Activated CD4-positive, alpha-beta T cell treated with anti-CD3 and anti-CD28 coated beads, Interleukin-2, Interleukin-6, amounts not matched to agents 100 ng/mL and 50 ng/mL, durations not matched to agents 16 hours and 8 hours (primary cell): ENCODE results near the gene EXOSC7.
"Not testable (repeated sequence)": the region's sequence is repeated elsewhere in the genome, so short reads cannot be mapped to it uniquely, and the experiment has no call there.

Source experiments
- DNase-seq: peaks from one replicate; pipeline ENCODE4 v3.0.0-alpha.2; 2020

The EXOSC7 gene

GRCh38 chr3:44962621-44963393 lies 13.2 kb upstream of the EXOSC7 start:
- DNase-seq: no peak

DNA sequence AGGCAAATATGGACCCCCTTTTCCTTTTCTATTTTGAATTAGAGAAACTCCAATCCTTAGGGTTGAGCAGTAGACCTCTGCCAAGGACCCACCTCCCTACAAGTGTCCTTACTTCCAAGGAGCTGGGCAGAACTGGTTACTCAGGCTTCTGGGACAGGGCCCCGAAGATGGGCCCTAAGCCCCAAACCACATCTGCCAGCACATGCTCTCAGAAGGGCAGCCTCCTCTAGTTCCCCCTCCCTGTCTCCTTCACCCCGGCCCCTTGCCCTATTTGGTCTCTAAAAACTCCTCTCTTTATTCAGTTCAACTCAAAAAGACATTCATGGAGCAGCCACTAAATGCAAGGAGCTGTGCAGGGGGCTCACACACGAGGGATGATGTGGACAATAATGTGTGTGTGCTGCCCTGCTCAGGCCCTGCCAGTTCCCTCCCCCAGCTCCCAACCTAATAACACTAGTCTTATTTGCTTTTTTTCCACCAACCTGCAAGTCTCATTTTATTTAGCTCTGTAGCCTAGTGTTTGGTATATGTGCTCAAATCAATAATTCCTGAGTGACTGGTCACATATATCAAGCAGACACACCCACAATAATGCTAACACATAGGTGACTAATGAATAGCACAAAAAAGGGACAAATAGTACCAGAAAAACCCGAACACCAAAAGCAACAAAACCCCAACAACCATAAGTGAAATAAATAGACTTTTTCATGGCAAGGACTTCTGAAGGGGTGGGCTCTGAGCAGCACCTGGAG lies 12.3 kb upstream of the EXOSC7 start:
- DNase-seq: no peak

DNA sequence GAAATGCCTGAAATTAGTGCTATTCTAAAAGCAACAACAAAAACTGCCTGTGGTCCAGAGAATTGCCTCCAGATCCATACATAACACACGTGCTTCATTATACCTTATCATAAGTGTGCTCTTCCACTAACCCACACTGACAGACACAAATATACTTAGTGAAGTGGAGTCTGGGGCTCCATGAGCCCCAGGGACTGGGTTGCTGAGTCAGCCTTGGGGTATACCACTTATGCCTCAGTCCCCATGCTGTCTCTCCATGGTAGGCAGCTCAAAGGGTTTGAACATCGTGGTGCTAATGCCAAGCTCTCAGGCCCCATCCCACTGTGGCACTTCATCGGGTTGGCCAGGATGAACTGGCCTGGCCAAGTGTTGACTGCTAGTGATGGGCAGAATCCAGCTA lies 10.9 kb upstream of the EXOSC7 start:
- DNase-seq: no peak

DNA sequence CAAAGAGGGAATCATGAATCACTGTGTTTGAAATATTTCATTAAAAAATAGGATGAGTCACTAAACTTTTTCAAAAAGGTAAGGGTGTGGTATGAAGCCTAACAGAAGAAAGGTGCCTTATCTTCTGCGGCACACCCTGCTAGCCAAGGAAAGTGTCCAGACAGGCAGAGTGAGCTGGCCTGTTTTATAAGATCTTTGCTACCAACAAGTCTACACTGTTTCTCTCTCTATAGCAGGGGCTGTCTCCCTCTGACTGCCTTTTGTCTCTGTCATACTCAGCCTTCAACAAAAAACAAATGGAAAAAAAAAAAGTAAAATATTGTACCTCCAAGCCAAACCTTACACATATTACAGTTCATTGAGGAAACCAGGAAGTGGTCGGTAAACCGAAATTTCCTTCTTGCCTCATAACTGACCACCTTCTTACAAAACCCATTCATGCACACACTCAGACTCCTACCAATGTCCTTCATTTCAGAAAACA lies 9.2 kb upstream of the EXOSC7 start:
- DNase-seq: peak; percentile 40

GRCh38 chr3:44968447-44968858 lies 7.6 kb upstream of the EXOSC7 start:
- no peak for DNase-seq

GRCh38 chr3:44969154-44969827 lies 6.8 kb upstream of the EXOSC7 start:
- peak; percentile 16 for DNase-seq

DNA sequence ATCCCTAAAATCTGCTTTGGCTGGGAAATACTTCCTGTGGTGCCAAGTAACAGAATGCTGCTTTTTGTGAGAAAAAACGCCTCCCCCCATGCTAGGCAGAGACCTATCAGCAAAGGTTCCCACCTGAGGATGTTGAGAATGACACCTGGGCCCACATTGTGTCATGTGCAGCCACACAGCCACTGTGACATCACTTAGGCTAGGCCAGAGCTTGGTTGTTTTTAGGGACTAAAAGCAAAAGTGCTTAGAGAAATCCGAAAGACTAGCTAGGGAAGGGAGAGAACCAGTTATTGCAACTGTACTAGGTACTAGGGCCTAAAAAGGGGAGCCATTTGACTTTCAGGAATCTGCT lies 6.2 kb upstream of the EXOSC7 start:
- DNase-seq: no peak

- no peak for DNase-seq
Observed at GRCh38 chr3:44970926-44971490, 5.0 kb upstream of the EXOSC7 start.

DNA sequence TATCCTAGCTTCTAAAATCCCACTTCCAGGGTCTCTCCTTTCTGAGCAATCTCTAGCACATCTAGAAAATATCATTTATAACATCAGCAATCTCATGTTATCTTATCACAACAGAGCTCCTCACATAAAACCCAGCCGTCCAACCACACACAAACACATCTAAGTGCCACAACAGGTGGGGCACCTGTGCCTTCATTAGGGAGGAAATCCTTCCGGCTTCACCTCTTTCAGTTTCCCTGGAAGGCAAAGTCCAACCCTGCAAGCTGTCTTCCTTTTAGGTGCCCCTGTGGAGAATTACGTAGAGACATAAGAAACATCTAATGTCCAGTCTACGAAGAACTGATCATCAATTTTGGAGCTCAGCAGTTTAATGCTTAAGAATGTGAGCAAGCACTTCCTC lies 1.6 kb upstream of the EXOSC7 start:
- DNase-seq: no peak

DNA sequence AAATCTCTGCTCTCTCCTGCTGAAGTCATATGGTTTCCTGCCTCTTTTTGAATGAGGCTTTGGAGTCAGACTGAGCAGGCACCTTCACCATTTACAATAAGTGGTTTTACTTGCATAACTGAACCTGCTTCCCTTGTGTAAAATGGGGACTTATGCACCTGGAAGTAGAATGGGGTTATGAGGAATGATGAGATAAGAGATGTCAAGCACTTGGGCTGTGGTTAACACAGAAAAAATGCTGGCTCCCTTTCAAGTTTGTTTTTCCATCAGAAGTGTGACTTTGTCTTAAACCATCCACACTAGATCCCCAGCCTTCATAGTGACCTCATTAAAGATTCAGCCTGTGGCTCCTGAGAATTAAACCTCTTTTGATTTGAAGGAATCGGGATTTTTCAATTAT lies 5.2 kb downstream of the EXOSC7 start:
- DNase-seq: peak; percentile 14

- DNase-seq: peak; percentile 18
Observed at GRCh38 chr3:44981751-44982150, 5.7 kb downstream of the EXOSC7 start.

DNA sequence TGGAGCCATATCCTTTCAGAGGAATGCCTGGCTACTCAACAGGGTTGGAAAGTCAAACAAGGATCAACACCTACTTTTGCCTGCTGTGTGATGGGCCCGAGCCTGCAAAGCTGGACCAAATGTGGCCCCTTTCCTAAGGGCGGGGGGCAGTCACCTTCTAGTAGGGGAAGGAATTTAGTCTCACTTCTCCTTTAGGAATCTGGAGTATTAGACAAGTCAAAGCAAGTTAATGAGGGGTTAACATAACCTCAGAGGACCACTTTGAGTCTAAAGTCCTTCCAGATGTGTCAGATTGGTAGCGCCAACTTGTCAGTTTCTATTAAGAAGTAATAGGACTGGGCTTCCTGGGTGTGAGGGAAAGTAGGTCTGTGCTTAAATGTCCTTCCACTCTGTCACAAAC lies 6.8 kb downstream of the EXOSC7 start:
- DNase-seq: no peak

DNA sequence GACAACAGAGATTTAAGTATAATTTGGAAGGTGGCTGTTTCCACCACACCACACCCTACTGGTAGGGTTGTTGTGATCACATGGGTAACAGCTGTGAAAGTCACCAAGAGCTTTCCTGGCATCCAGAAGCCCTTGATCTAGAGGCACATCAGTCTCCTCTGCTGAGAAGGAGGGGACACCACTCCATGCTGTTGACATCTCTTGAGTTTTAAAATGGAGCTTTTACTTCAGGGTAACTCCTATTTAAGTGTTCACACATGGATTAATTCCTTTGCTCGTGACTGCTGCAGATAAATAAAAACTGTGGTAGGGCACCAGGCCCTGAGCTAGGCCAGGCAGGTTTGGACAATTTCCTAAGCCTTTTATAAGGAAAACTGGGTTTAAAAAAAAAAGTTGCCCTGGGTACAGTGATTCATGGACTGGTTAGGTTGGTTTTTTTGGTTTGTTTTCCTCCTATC lies 7.5 kb downstream of the EXOSC7 start:
- no peak for DNase-seq

DNA sequence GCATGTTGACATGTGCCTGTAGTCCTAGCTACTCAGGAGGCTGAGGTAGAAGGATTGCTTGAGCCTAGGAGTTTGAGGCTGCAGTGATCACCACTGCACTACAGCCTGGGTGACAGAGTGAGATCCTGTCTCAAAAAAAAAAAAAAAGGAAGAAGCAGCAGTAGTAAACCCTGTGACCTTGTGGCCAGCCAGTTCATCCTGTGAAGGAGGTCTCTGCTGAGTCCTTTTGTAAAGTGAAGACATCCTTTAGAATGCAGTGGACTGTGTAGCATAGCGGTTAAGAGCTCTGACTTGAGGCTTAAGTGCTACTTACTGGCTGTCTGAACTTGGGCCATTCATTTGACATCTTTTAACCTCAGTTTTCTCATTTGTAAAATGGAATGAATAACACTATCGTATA lies 8.3 kb downstream of the EXOSC7 start:
- DNase-seq: no peak

DNA sequence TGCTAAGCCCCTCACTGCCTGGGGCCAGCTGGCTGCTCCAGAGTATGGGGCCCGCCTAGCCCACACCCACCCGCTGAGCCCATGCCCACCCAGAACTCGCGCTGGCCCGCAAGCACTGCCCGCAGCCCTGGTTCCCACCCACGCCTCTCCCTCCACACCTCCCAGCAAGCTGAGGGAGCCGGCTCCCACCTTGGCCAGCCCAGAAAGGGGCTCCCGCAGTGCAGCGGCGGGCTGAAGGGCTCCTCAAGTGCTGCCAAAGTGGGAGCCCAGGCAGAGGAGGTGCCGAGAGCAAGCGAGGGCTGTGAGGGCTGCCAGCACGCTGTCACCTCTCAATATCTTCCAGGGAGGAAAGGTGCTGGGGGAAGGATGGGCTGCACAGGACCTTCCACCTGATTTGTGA lies 10.3 kb downstream of the EXOSC7 start:
- not testable (repeated sequence) for DNase-seq

DNA sequence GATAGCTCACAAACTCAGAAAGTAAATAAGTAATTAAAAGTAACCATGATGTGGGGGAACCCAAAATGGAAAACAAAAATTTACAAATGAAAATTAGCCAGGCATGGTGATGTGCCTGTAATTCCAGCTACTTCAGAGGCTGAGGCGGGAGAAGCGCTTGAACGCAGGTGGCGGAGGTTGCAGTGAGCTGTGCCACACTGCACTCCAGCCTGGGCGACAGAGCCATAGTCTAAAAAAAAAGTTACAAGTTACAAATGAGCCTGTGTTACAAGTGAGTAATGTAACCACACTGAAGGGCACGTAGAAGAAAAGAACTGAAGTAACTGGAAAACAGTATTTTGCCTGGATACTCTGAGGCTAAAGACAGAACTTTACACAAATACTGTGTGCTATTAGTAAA lies 11.3 kb downstream of the EXOSC7 start:
- no peak for DNase-seq

DNA sequence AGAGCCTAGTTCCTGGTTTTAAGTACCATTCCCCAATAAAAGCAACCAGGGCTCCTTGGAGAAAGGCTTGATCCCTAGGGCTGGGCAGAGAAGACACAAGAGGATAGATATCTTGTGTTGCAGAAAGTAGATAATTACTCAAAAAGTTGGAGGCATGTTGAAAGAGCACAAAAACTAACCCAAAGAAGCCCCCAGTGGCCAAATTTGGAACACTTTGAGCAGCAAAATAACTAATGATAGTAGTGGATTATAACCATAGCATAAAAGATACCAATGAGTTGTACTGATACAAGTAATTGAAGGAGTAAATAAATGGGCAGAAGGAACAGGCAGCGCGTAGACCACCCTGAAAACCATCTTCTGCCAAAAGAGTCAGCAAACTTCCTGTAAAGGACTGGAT lies 12.0 kb downstream of the EXOSC7 start:
- DNase-seq: no peak

GRCh38 chr3:44989141-44989540 lies 13.1 kb downstream of the EXOSC7 start:
- no peak for DNase-seq

GRCh38 chr3:44989636-44990373 lies 13.8 kb downstream of the EXOSC7 start:
- no peak for DNase-seq

GRCh38 chr3:44991326-44991725 lies 15.3 kb downstream of the EXOSC7 start:
- no peak for DNase-seq

- peak; percentile 34 for DNase-seq
Observed at GRCh38 chr3:44992555-44993470, 16.8 kb downstream of the EXOSC7 start.
